Keratinocyte (primary cell): ENCODE results near the gene GNPTAB. TPM values are rescaled to one million over a fixed set of nuclear protein-coding genes. Genes with fewer than 3 reads are reported as not detected.

Experiments used
- DNase-seq: peaks from one replicate; pipeline ENCODE4 v3.0.0-alpha.2; 2011; ENCODE audit warnings: low read depth, missing footprints, low spot score
- FAIRE-seq: peaks from 2 replicates; lab custom pipeline; 2011; peaks lifted over from hg19 to GRCh38; lab: Jason Lieb, UNC
- H2AFZ ChIP-seq: 2 replicates; pipeline ENCODE4 v1.6.0; 2012; ENCODE audit warnings: low read length, control low read depth, inconsistent platforms; ENCODE audit not compliant: control insufficient read depth
- H3K27ac ChIP-seq: 2 replicates; pipeline ENCODE4 v1.5.1; 2011; ENCODE audit warnings: low read length; ENCODE audit not compliant: control insufficient read depth, insufficient read depth
- H3K27me3 ChIP-seq: 3 replicates; pipeline ENCODE4 v1.6.0; 2011; ENCODE audit warnings: low read length; ENCODE audit not compliant: control insufficient read depth, insufficient read depth; ENCODE audit errors: extremely low read depth
- H3K36me3 ChIP-seq, 2 experiments: 2 replicates in 1 of 2; 3 replicates in 1 of 2; pipeline ENCODE4 v1.5.1; 2011; ENCODE audit warnings: low read length in 2 of 2, mild to moderate bottlenecking in 1 of 2; ENCODE audit not compliant: control insufficient read depth in 2 of 2, insufficient read depth in 2 of 2; ENCODE audit errors: extremely low read depth in 1 of 2
- H3K4me1 ChIP-seq: 3 replicates; pipeline ENCODE4 v1.5.1; 2011; ENCODE audit warnings: low read length; ENCODE audit not compliant: control insufficient read depth, insufficient read depth; ENCODE audit errors: extremely low read depth
- H3K4me2 ChIP-seq: 3 replicates; pipeline ENCODE4 v1.6.0; 2011; ENCODE audit warnings: low read depth, low read length; ENCODE audit not compliant: control insufficient read depth, insufficient read depth; ENCODE audit errors: extremely low read depth
- H3K4me3 ChIP-seq, 3 experiments: fragments of 200-600 bp in 1 of 3; sonication (generic) in 1 of 3; 2 replicates in 2 of 3; 3 replicates in 1 of 3; pipeline ENCODE4 v1.5.1; 2011 to 2016; ENCODE audit warnings: low read length in 3 of 3, mild to moderate bottlenecking in 3 of 3, control low read depth in 2 of 3, inconsistent platforms in 1 of 3, low read depth in 1 of 3, mixed read lengths in 1 of 3, mixed run types in 1 of 3, moderate library complexity in 1 of 3; ENCODE audit not compliant: control insufficient read depth in 2 of 3, insufficient read depth in 2 of 3; ENCODE audit errors: extremely low read depth in 1 of 3
- H3K79me2 ChIP-seq: 2 replicates; pipeline ENCODE4 v1.6.0; 2012; ENCODE audit warnings: low read length; ENCODE audit not compliant: control insufficient read depth, insufficient read depth
- H3K9ac ChIP-seq: 3 replicates; pipeline ENCODE4 v1.6.0; 2011; ENCODE audit warnings: low read length; ENCODE audit not compliant: control insufficient read depth, insufficient read depth; ENCODE audit errors: extremely low read depth
- H3K9me1 ChIP-seq: 3 replicates; pipeline ENCODE4 v1.6.0; 2011; ENCODE audit warnings: low read length; ENCODE audit not compliant: control insufficient read depth, insufficient read depth; ENCODE audit errors: extremely low read depth
- H3K9me3 ChIP-seq: 2 replicates; pipeline ENCODE4 v1.5.1; 2012; ENCODE audit warnings: low read depth, low read length; ENCODE audit not compliant: control insufficient read depth
- H4K20me1 ChIP-seq: 3 replicates; pipeline ENCODE4 v1.6.0; 2011; ENCODE audit warnings: low read length; ENCODE audit not compliant: control insufficient read depth, insufficient read depth; ENCODE audit errors: extremely low read depth
- EZH2 ChIP-seq: IDR thresholded peaks from one replicate; pipeline ENCODE4 v1.6.1; 2012; ENCODE audit warnings: inconsistent platforms, mild to moderate bottlenecking, low read length, moderate library complexity
- dilution Hi-C: fragments of 300-500 bp; cut with MboI; formaldehyde crosslinking; loops from one replicate; pipeline ENCODE4 v1.7.0; 2020; ENCODE audit warnings: low sequenced_read_pairs; ENCODE audit not compliant: extremely low pct_ligation_motif_present
- polyA plus RNA-seq, 5 experiments: library from polyadenylated mRNA; depleted of rRNA in 3 of 5; stranded (reverse) in 3 of 5; stranded (forward) in 1 of 5; unstranded in 1 of 5; fragments of >200 nt; gene quantifications; 1 replicate in 1 of 5; 2 replicates in 3 of 5; 3 replicates in 1 of 5; pipeline versions ENCODE4 v1.2.1 to v1.2.3, GENCODE V29; 2011 to 2012; ENCODE audit warnings: missing spikeins in 2 of 5, low read depth in 1 of 5, low replicate concordance in 1 of 5
- TF ChIP-seq, protein P1 (sequence below), 3 experiments: IDR thresholded peaks in 1 of 3; conservative IDR thresholded peaks in 1 of 3; optimal IDR thresholded peaks in 1 of 3; 2 replicates in 2 of 3; 3 replicates in 1 of 3; pipeline versions ENCODE3 to v1.5.1; 2011; ENCODE audit warnings: low read length in 3 of 3, mild to moderate bottlenecking in 3 of 3, moderate library complexity in 2 of 3, control low read depth in 1 of 3, inconsistent platforms in 1 of 3; ENCODE audit not compliant: insufficient read depth in 2 of 3; ENCODE audit errors: extremely low read depth in 1 of 3

Gene GNPTAB
- polyA plus RNA-seq, 1 donor (not counting 4 experiments of a cell fraction or from before 2014, with no cell fraction given) = 35.7 TPM

DNA sequence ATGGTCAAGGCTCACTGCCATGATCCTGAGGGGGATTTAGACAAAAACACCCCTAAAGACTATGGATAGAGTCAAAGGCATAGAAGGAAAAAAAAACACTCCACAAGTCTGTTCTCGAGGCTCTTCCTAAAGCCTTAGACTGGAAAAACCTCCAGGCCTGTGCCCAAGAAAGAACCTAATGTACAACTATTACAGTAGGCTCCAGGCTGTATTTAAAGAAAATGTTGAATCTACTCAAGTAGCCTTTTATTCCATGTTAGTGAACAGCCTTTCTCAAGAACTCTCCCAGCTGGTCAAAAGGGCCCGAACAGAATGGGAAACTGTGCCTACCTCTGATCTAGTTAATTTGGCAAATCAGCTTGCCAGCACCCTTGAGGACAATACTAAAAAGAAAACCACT lies 28.3 kb downstream of the GNPTAB start:
- no peak overlapping the region for H3K27ac ChIP-seq
- H3K79me2 ChIP-seq = peaks cover 22% of the 10 kb centered on the region
- dilution Hi-C loops = no loop called here
- H2AFZ ChIP-seq = no peak overlapping the region
- no peaks in the 10 kb centered on the region for H3K4me1 ChIP-seq
- H3K9me3 ChIP-seq = no peaks in the 10 kb centered on the region
- peaks cover 2% of the 10 kb centered on the region for H4K20me1 ChIP-seq
- H3K9ac ChIP-seq = no peak overlapping the region
- H3K4me2 ChIP-seq = no peak overlapping the region
- DNase-seq (no peak), FAIRE-seq (no peak)
- no peaks in the 10 kb centered on the region for H3K9me1 ChIP-seq
- H3K36me3 ChIP-seq = no peaks in the 10 kb centered on the region
- no peak overlapping the region for H3K4me3 ChIP-seq
- no peaks in the 10 kb centered on the region for H3K27me3 ChIP-seq
- TF ChIP-seq, protein P1, sequence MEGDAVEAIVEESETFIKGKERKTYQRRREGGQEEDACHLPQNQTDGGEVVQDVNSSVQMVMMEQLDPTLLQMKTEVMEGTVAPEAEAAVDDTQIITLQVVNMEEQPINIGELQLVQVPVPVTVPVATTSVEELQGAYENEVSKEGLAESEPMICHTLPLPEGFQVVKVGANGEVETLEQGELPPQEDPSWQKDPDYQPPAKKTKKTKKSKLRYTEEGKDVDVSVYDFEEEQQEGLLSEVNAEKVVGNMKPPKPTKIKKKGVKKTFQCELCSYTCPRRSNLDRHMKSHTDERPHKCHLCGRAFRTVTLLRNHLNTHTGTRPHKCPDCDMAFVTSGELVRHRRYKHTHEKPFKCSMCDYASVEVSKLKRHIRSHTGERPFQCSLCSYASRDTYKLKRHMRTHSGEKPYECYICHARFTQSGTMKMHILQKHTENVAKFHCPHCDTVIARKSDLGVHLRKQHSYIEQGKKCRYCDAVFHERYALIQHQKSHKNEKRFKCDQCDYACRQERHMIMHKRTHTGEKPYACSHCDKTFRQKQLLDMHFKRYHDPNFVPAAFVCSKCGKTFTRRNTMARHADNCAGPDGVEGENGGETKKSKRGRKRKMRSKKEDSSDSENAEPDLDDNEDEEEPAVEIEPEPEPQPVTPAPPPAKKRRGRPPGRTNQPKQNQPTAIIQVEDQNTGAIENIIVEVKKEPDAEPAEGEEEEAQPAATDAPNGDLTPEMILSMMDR (optimal IDR thresholded peaks at IDR 0.05 in 1 of 3, IDR thresholded peaks at IDR 0.05 in 1 of 3, conservative IDR thresholded peaks at IDR 0.05 in 1 of 3; ENCODE audit: extremely low read depth in 1 of 3, insufficient read depth in 2 of 3, low read length in 3 of 3) = no peak
- no peak for TF ChIP-seq EZH2

DNA sequence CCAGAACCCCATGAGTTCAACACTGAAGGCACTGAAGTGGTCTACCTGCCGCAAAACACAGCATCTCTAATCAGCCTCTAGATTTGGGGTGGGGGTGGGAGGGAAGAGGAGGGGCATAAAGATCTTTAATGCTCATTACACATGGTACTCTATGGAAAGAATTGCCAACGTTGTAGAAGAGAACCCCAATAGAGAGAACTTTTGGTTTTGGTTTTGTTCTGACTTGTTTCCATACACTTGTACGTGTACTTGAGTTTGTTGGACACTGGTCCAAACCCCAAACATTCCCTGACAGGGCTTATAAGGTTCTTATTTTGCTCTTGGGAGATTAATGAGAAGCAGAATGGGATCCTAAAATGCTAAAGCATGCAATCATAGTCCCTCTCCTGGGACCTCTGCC lies 31.0 kb downstream of the GNPTAB start:
- H3K9me1 ChIP-seq = peaks cover 2% of the 10 kb centered on the region
- no peak overlapping the region for H3K4me3 ChIP-seq
- H3K4me1 ChIP-seq = no peaks in the 10 kb centered on the region
- DNase-seq (no peak), FAIRE-seq (no peak)
- H3K9me3 ChIP-seq = no peaks in the 10 kb centered on the region
- H2AFZ ChIP-seq = no peak overlapping the region
- no peak for TF ChIP-seq EZH2
- TF ChIP-seq, protein P1 (optimal IDR thresholded peaks at IDR 0.05 in 1 of 3, IDR thresholded peaks at IDR 0.05 in 1 of 3, conservative IDR thresholded peaks at IDR 0.05 in 1 of 3; ENCODE audit: extremely low read depth in 1 of 3, insufficient read depth in 2 of 3, low read length in 3 of 3) = no peak
- peaks cover 2% of the 10 kb centered on the region for H4K20me1 ChIP-seq
- H3K27me3 ChIP-seq = no peaks in the 10 kb centered on the region
- H3K27ac ChIP-seq = no peak overlapping the region
- H3K36me3 ChIP-seq = peaks cover 3 to 6% of the 10 kb centered on the region in 2 experiments
- peaks cover 9% of the 10 kb centered on the region for H3K79me2 ChIP-seq
- H3K4me2 ChIP-seq = no peak overlapping the region
- dilution Hi-C loops = no loop called here
- no peak overlapping the region for H3K9ac ChIP-seq
